ENCODE data around the gene IL17REL.
"Not testable (repeated sequence)": the region's sequence is repeated elsewhere in the genome, so short reads cannot be mapped to it uniquely, and the experiment has no call there.

The IL17REL gene

GRCh38 chr22:49989826-49990225 lies 22.7 kb downstream of the IL17REL start:
- DNase-seq (ENCODE audit: low spot score) = not testable (repeated sequence)

GRCh38 chr22:49986325-49986724 lies 26.2 kb downstream of the IL17REL start:
- DNase-seq (ENCODE audit: low spot score) = no peak

GRCh38 chr22:49983148-49984042 lies 29.2 kb downstream of the IL17REL start:
- peak; percentile 46 for DNase-seq (ENCODE audit: low spot score)

GRCh38 chr22:49981799-49982198 lies 30.8 kb downstream of the IL17REL start:
- not testable (repeated sequence) for DNase-seq (ENCODE audit: low spot score)

- DNase-seq (ENCODE audit: low spot score) = peak; percentile 53
Observed at GRCh38 chr22:49979587-49980264, 32.8 kb downstream of the IL17REL start.

GRCh38 chr22:49977578-49977977 lies 35.0 kb downstream of the IL17REL start:
- DNase-seq (ENCODE audit: low spot score) = no peak

- peak; percentile 60 for DNase-seq (ENCODE audit: low spot score)
Observed at GRCh38 chr22:49976439-49977175, 36.0 kb downstream of the IL17REL start.

- no peak for DNase-seq (ENCODE audit: low spot score)
Observed at GRCh38 chr22:49975543-49976389, 36.8 kb downstream of the IL17REL start.

- DNase-seq (ENCODE audit: low spot score) = no peak
Observed at GRCh38 chr22:49973018-49973961, 39.3 kb downstream of the IL17REL start.

- DNase-seq (ENCODE audit: low spot score) = no peak
Observed at GRCh38 chr22:49972163-49973017, 40.2 kb downstream of the IL17REL start.

GRCh38 chr22:49971232-49972162 lies 41.1 kb downstream of the IL17REL start:
- DNase-seq (ENCODE audit: low spot score) = no peak

GRCh38 chr22:49970528-49971231 lies 41.9 kb downstream of the IL17REL start:
- DNase-seq (ENCODE audit: low spot score) = peak; percentile 96

GRCh38 chr22:49969751-49970527 lies 42.6 kb downstream of the IL17REL start:
- no peak for DNase-seq (ENCODE audit: low spot score)

- DNase-seq (ENCODE audit: low spot score) = no peak
Observed at GRCh38 chr22:49968831-49969661, 43.5 kb downstream of the IL17REL start.

GRCh38 chr22:49968313-49968830 lies 44.2 kb downstream of the IL17REL start:
- DNase-seq (ENCODE audit: low spot score) = no peak

Measured in CD4-positive, alpha-beta T cell treated with Interleukin-2 at 100 ng/mL for 4 hours (primary cell).